Calu3 (cell line): Measurements from ENCODE around the gene CMTM8. TPM values are rescaled to one million over a fixed set of nuclear protein-coding genes. Genes with fewer than 3 reads are reported as not detected.

ENCODE experiments used
- BruUV-seq: library from RNA; stranded (reverse); fragments of 400-500 nt; replicated peaks from 2 replicates; lab custom pipeline; 2021; lab: Mats Ljungman, UMichigan
- CTCF ChIA-PET: fragments of 300-600 bp; sonication (Branson Sonifier 250); formaldehyde crosslinking; loops from one replicate; lab custom pipeline; 2022; ENCODE audit warnings: antibody characterized with exemption; lab: Charles Lee
- DNase-seq: peaks from one replicate; pipeline ENCODE4 v3.0.0; 2022
- H3K27ac Mint-ChIP-seq: one replicate; pipeline ENCODE4 v1.8.0; 2022; ENCODE audit warnings: mixed read lengths; ENCODE audit not compliant: unreplicated experiment
- H3K27me3 Mint-ChIP-seq: one replicate; pipeline ENCODE4 v1.8.0; 2022; ENCODE audit warnings: mixed read lengths; ENCODE audit not compliant: unreplicated experiment
- H3K36me3 Mint-ChIP-seq: one replicate; pipeline ENCODE4 v1.8.0; 2022; ENCODE audit warnings: mild to moderate bottlenecking, moderate library complexity, mixed read lengths; ENCODE audit not compliant: insufficient read depth, unreplicated experiment
- H3K4me1 Mint-ChIP-seq: one replicate; pipeline ENCODE4 v1.8.0; 2022; ENCODE audit warnings: mild to moderate bottlenecking, low read depth, mixed read lengths; ENCODE audit not compliant: unreplicated experiment
- H3K4me3 Mint-ChIP-seq: one replicate; pipeline ENCODE4 v1.8.0; 2022; ENCODE audit warnings: mild to moderate bottlenecking, low read depth, moderate library complexity, mixed read lengths; ENCODE audit not compliant: unreplicated experiment
- H3K9me3 Mint-ChIP-seq: one replicate; pipeline ENCODE4 v1.8.0; 2022; ENCODE audit warnings: low read depth, mixed read lengths; ENCODE audit not compliant: unreplicated experiment
- intact Hi-C: fragments of 100-400 bp; cut with micrococcal nuclease; formaldehyde crosslinking; loops from one replicate; pipeline ENCODE4 v1.10.0; 2022; ENCODE audit not compliant: unreplicated experiment
- total RNA-seq: library from RNA; stranded (reverse); gene quantifications from 2 replicates; pipeline ENCODE4 v1.2.3, GENCODE V29; 2022
- TF ChIP-seq, protein P1 (sequence below): fragments of 200-600 bp; IDR thresholded peaks from one replicate; pipeline ENCODE4 v1.8.0; 2022; ENCODE audit warnings: antibody characterized with exemption; ENCODE audit not compliant: unreplicated experiment

The CMTM8 gene
- total RNA-seq, 1 experiment from 2014 or later, result 19.0 TPM

DNA sequence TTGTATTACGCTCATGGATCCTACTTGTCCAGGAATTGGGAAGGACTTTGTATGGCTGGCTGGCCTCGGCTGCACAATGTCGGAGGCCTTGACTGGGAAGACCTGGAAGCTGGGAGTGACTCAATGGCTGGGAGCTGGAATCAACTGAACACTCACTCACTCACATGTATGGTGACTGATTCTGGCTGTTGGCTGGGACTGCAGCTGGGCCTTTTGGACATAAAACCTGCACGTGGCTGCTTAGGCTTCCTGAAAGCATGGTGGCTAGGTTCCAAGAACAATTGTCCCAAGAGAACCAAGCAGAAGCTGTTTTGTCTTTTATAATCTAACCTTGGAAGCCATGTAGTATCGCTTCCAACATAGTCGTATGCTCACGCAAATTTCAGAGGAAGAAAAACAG is 38.0 kb upstream of the CMTM8 start:
- Mint-ChIP-seq H3K36me3 (no peaks in the 10 kb centered on the region), H3K27me3 (peaks cover 45% of the 10 kb centered on the region), H3K9me3 (no peaks in the 10 kb centered on the region), H3K4me1 (no peaks in the 10 kb centered on the region), H3K4me3 (no peak overlapping the region), H3K27ac (no peak overlapping the region)
- intact Hi-C loops, result no loop called here
- CTCF ChIA-PET, result no interaction called here
- DNase-seq, result no peak
- TF ChIP-seq, protein P1, sequence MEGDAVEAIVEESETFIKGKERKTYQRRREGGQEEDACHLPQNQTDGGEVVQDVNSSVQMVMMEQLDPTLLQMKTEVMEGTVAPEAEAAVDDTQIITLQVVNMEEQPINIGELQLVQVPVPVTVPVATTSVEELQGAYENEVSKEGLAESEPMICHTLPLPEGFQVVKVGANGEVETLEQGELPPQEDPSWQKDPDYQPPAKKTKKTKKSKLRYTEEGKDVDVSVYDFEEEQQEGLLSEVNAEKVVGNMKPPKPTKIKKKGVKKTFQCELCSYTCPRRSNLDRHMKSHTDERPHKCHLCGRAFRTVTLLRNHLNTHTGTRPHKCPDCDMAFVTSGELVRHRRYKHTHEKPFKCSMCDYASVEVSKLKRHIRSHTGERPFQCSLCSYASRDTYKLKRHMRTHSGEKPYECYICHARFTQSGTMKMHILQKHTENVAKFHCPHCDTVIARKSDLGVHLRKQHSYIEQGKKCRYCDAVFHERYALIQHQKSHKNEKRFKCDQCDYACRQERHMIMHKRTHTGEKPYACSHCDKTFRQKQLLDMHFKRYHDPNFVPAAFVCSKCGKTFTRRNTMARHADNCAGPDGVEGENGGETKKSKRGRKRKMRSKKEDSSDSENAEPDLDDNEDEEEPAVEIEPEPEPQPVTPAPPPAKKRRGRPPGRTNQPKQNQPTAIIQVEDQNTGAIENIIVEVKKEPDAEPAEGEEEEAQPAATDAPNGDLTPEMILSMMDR, result no peak
- no TSS peak for BruUV-seq

DNA sequence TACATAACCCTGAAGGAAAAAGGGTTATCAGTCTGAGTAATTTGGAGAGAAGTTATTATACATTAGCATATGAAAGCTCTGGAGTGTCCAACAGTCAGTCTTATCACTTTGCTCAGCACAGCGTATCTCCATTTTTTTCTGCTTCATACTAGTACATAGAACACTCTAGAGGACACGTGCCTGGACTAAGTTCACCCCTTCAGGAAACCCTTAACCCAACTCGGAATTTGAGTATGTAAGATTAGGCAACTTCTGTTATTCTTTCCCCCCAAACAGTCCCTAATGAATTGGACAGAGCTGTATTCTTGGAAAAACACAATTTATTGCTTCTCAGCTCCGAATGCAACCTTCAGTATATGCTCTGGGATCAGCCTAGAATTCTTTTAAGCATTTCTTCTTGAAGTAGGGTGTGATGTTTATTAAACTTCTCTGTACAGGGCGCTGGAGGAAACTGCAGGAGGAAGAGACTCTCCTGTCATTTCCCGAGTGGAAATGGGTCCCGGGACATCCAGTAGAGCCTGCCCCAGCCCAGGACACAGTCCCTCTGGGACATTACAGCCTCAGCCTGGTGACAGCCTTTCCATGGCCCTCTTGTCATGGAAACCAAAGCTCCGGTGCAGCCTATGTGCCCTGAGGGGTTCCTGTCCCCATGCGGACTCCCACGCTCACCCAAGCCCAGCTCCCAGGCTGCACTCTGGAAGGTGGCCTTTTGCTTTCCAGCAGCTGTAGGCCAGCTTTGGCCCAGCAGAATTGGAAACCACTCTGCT is 37.3 kb upstream of the CMTM8 start:
- no peak overlapping the region for H3K27ac Mint-ChIP-seq
- BruUV-seq, result no TSS peak
- peaks cover 45% of the 10 kb centered on the region for H3K27me3 Mint-ChIP-seq
- no peak for DNase-seq
- no peak overlapping the region for H3K4me3 Mint-ChIP-seq
- intact Hi-C loops, result no loop called here
- no peaks in the 10 kb centered on the region for H3K9me3 Mint-ChIP-seq
- TF ChIP-seq, protein P1, result no peak
- H3K36me3 Mint-ChIP-seq, result no peaks in the 10 kb centered on the region
- H3K4me1 Mint-ChIP-seq, result no peaks in the 10 kb centered on the region
- CTCF ChIA-PET, result interaction anchor here (0.5 kb wide), 1 partner anchor 69 kb away, joined by 3 read pairs; no protein-coding TSS in a partner anchor

DNA sequence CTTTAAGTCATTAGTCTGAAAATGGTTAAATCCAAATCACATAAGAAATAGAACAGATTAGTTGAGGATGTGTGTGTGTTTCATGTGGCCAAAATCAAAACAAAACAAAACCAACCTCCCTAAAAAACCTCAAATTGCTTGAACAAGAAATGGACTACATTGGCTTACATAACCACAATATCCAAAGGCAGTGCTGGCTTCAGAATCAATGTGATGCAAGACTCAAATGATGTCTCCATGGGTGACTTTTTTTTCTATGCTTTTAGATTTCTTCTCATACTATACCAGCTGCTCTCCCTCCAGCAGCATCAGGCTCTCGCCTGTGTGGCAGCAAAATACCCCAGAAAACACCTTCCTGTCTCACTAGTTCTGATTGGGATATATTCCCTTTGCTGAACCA is 36.0 kb upstream of the CMTM8 start:
- TF ChIP-seq, protein P1, result no peak
- BruUV-seq, result no TSS peak
- no peak for DNase-seq
- CTCF ChIA-PET, result no interaction called here
- intact Hi-C loops, result no loop called here
- H3K4me3 Mint-ChIP-seq, result no peak overlapping the region
- no peaks in the 10 kb centered on the region for H3K9me3 Mint-ChIP-seq
- no peaks in the 10 kb centered on the region for H3K4me1 Mint-ChIP-seq
- peaks cover 45% of the 10 kb centered on the region for H3K27me3 Mint-ChIP-seq
- H3K27ac Mint-ChIP-seq, result no peak overlapping the region
- no peaks in the 10 kb centered on the region for H3K36me3 Mint-ChIP-seq

DNA sequence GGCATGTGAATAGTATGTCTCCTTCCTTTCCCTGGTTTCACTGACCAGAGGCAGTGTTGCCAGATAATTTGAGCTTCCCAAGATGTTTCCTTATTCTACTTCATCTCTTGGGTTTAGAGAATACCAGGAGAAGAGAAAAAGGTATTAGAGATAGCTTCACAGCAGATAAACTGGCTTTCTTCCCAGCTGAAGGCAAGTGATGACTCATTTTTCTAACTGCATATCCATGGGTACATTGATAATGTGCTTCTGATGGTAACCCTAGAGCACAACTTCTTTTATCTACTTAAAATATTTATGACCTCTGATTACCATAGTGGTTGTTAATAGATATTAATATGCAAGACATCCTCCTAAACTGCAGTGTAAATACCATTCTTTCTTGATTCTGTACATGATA is 34.6 kb upstream of the CMTM8 start:
- Mint-ChIP-seq H3K36me3 (no peaks in the 10 kb centered on the region), H3K27me3 (peaks cover 37% of the 10 kb centered on the region), H3K4me1 (no peaks in the 10 kb centered on the region), H3K9me3 (no peaks in the 10 kb centered on the region), H3K27ac (no peak overlapping the region), H3K4me3 (no peak overlapping the region)
- CTCF ChIA-PET, result no interaction called here
- TF ChIP-seq, protein P1, result no peak
- no peak for DNase-seq
- intact Hi-C loops, result no loop called here
- no TSS peak for BruUV-seq
